GM18861 (cell line): ENCODE measurements around the gene PSPN.
A peak's percentile ranks its signal among the peaks of the same experiment; 100 is the strongest.

Experiments used
- ATAC-seq: cut with Tn5 transposase; IDR thresholded peaks from one replicate; pipeline ENCODE4 v1.9.1; 2021; ENCODE audit not compliant: unreplicated experiment

PSPN gene

GRCh38 chr19:6375411-6376010 is at the start of gene PSPN:
Gene PSPN, minus strand, starts transcription at chr19:6375933. Its CDS starts 84 bp downstream, at chr19:6375849.
- ATAC-seq = no peak

DNA sequence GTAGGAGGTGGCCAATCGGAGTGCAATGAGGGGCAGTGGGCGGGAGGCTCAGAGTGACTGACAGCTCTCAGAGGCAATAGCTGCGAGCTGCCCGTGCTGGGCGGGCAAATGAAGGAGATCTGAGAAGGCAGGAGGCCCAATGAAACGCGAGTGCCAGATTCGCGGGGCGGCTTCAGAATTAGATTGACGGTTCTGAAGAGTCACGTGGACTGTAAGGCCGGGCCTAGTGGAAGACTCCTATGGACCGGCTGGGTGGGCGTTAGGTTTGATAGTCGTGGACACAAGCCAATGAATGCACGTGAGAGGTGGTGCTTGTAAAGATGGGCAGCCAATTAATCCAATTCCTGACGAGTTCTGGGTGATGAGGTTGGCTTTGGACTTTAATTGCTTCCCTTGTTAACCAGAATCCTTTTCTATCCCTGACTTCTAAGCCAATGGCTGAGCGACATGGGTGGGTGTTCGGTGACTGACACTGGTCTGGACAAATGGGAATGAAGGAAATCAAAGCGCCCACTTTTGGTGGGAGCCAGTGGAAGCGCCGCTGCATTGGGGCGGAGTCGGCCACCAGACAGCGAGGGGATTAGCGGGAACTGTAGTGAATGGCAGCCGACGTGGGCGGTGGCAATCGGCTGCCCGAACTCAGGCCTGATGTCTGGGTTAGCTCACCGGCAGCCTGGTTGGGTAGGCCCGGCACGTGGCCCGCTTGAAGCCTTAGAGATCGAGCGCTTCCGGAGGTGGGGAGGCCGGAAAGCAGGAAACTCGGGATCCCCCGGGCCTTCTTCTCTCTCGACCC is 49.4 kb upstream of the PSPN start:
- peak; percentile 80 for ATAC-seq

GRCh38 chr19:6424195-6424938 is 48.6 kb upstream of the PSPN start, which contains the start of gene KHSRP:
Gene KHSRP, minus strand, starts transcription at chr19:6424811. Its CDS starts 110 bp downstream, at chr19:6424701.
- no peak for ATAC-seq

GRCh38 chr19:6423499-6424194 is 47.9 kb upstream of the PSPN start:
- ATAC-seq = no peak

GRCh38 chr19:6421075-6422014 is 45.6 kb upstream of the PSPN start:
- ATAC-seq = no peak

DNA sequence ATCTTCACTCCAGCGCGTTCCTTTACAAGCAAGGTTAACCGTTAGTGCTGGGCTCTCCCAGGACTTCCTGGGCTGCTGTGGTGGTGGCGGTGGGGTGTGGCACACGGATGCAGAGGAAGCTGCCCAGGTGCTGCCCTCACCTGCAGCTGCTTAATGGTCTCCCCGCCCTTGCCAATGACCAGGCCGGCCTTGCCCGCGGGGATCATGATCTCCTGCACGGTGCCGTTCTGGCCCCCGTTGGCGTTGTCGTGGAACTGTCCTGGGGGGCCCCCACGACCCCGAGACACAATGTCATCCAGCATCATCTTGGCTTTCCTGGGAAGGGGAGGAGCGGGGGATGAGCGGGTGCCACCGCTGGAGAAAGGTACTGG is 42.8 kb upstream of the PSPN start:
- ATAC-seq = no peak

- ATAC-seq = no peak
These were observed 42.2 kb upstream of the PSPN start for GRCh38 chr19:6417713-6418561.

- no peak for ATAC-seq
These were observed 41.1 kb upstream of the PSPN start for GRCh38 chr19:6416658-6417405.

DNA sequence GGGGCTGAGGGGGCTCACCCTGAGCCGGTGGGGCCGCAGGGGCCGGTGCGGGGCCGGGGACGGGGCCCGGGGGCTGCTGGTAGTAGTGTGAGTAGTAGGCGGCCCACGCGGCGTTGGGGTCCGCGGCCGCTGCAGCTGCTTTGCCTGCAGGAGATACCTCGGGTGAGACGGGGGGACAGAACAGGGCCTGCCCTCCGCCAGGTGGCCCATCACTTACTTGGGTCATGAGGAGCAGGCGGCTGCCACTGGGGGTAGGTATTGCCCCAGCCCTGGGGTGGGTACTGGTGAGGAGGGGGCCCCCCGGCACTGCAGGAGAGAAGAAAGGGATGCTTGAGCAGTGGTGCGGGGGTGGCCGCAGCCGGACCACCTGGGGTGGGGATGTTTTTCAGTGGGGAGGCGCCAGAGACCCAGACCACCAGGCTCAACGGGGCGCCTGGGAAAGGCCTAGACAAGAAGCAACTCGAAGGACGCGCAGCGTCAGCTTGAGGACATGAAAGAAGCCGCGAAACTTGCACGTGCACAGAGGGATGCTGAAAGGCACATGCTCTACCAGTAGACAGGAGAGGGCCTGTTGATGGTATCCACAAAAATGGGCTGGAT is 40.0 kb upstream of the PSPN start:
- no peak for ATAC-seq

DNA sequence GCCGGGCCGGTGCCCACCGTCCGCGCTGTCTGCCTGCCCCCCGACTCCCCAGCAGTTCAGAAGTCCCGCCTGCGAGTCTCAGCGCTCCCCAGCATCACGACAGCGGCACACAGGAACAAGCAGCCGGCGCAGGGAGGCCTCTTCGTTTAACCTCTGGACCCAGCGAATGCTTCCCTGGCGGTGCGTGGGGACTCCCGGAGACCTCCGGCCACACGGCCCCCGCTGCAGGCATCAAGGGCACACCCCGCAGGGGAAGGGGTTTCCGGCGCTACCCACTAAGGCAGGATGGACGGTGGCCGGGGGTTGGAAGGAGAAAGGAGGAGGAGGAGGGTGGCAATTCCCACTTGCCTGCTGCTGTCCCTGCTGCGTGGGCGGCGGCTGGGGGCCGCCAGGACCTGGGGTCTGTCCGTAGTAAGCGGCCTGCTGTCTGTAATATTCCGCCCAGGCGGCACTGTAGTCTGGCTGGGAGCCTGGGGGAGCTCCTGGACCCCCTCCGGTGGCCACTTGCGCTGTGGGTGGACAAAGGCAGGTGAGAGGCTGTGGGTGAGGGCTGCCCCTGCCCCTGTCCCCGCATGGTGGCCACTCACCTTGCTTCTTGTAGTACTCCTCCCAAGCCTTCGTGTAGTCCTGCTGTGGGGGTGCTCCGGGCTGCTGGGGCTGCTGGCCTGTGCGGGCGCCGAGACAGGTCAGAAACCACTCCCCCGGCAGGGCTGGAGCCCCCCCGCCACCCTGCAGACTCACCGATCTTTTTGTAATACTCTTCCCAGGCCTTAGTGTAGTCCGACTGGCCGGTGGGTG is 39.3 kb upstream of the PSPN start:
- ATAC-seq = no peak

- no peak for ATAC-seq
These were observed 38.2 kb upstream of the PSPN start for GRCh38 chr19:6413721-6414643.

DNA sequence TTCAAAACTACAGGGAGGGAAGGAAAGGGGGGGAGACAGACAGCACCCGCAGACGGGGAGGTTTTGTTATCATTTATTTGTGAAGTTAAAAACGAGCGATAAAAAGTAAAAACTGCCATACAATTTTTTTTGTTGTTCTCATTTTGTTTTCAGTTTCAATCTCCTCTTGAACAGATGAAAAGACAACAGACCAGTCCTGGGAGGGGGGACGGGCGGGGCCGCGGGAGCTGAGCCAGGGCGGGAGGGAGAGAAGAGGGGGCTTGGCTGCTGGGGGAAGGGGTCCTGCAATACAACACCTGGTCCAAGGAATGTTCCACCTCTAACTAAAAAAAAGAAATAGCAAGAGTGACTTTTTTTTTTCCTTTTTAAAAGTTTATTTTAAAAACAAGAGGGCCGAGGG is 37.6 kb upstream of the PSPN start:
- ATAC-seq = no peak

DNA sequence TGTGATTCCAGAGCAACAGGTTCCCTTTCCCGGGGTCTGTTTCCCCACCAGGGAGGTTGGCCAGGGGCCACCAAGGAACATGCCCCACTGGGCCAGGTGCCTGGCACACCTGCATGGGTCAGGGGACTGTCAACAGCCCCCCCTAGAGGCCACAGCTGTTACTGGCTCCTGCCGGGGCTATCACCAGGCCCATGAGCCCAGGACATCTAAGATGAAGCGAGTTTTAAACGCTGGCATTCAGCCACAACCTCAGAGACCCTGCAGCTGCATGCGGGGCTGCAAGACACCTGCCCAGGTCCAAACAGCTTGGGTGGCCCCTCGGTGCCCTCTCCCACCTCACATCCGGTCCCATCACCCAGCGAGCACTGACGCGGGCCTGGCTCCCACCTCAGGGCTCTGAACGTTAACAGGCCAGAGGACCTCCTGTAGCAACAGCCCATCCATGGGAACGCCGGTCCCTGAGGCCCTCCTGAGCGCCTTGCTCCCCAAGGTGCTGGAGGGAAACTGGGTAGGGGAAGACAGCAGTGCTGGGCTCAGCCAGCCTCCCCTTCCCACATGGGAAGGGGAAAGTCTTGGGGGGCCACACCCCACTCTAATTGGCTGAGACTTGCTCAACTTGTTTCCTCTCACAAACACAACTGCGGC is 36.8 kb upstream of the PSPN start:
- ATAC-seq = no peak

GRCh38 chr19:6412061-6412446 is 36.3 kb upstream of the PSPN start:
- ATAC-seq = no peak

DNA sequence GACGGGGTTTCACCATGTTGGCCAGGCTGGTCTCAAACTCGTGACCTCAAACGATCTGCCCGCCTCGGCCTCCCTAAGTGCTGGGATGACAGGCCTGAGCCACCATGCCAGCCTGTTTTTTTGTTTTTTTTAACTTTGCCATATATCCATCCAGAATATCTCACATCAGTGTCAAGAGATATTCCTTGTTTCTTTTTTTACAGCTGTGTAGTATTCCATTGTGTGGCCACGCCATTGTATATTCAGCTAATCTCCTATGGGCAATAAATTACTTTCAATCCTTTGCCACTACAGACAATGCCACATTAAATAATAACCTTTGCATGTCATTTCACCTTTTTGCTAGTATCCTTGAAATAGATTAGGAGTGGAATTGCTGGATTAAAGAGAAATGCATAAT is 33.6 kb upstream of the PSPN start:
- ATAC-seq = no peak

DNA sequence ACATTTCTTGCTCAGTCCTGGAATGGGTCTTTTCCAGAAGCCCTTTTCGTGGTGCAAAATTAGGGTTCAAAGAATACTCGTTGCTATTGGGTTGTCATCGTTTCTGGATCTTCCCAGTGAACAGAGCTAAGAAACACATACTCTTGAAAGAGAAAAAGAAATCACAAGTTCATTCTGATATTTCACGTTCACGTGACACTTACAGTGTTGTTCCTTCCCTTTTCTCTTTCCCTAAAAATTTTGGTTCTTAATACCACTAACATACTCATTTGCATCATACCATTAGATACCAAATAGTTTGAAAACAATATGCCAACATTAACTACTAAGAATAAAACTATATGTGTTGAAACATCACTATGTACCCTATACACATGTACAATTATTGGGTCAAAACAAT is 30.7 kb upstream of the PSPN start:
- ATAC-seq = no peak
